Measurements from ENCODE around the gene MRPL11.
A peak's percentile ranks its signal among the peaks of the same experiment; 100 is the strongest.

Gene MRPL11

GRCh38 chr11:66388780-66389386 is 49.8 kb downstream of the MRPL11 start:
- DNase-seq (ENCODE audit: low read depth), result peak; percentile 31

DNA sequence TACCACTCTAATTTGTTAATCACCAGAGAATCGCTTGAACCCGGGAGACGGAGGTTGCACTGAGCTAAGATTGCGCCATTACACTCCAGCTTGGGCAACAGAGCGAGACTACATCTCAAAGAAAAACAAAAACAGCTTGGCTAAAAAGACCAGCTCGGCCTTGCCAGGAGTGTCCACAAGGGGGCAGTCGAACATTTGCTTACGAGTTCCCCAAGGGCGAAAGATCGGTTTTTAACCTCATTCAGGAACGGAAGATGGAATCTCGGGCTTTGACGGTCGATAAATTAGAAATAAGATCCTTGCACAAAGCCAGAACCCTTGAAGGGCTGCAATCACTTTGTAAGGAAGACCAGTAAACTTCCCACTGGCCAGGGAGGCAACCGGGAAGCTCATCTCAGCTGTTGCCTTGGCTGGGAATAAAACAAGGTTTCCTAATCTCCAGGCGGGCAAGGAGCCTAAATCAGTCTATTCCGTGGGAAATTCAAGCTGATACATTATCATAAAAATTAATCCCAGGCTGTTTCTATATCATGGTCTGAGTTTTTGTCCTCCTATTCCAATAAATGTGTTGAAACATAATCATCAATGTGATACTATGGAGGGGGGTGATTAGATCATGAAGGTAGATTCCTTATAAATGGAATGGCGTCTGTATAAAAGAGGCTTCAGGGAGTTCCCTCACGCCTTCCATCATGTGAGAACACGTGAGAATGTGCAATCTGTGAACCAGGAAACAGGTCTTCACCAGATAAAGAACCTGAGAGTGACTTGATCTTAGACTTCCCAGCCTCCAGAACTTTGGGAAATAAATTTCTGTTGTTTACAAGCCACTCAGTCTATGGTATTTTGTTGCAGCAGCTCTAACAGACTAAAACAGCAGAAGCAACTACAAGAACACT is 52.2 kb downstream of the MRPL11 start:
- peak; percentile 80 for DNase-seq (ENCODE audit: low read depth)

Data from stimulated activated CD8-positive, alpha-beta memory T cell treated with anti-CD3 and anti-CD28 coated beads, Interleukin-15, amount 100 ng/mL, for 1 hour (primary cell).